KMS-11 (cell line): ENCODE measurements around the gene S100A8.

Experiments
- H2AFZ ChIP-seq: fragments of 200-600 bp; sonication (generic); 2 replicates; pipeline ENCODE4 v1.6.1; 2016; ENCODE audit warnings: antibody characterized with exemption, mixed run types, low read depth
- H3K27ac ChIP-seq: fragments of 200-600 bp; sonication (generic); 2 replicates; pipeline ENCODE4 v1.6.1; 2016; ENCODE audit warnings: mild to moderate bottlenecking, mixed run types
- H3K27me3 ChIP-seq: fragments of 200-600 bp; sonication (generic); 2 replicates; pipeline ENCODE4 v1.6.1; 2017; ENCODE audit warnings: mild to moderate bottlenecking, low read depth, mixed run types, moderate library complexity; ENCODE audit not compliant: insufficient read depth
- H3K36me3 ChIP-seq: fragments of 200-600 bp; sonication (generic); 2 replicates; pipeline ENCODE4 v1.6.1; 2017; ENCODE audit warnings: mild to moderate bottlenecking, mixed run types; ENCODE audit not compliant: insufficient read depth
- H3K4me1 ChIP-seq: fragments of 200-600 bp; sonication (generic); 2 replicates; pipeline ENCODE4 v1.6.1; 2016; ENCODE audit warnings: mild to moderate bottlenecking, low read depth, mixed run types; ENCODE audit not compliant: poor library complexity, severe bottlenecking
- H3K4me2 ChIP-seq: fragments of 200-600 bp; sonication (generic); 2 replicates; pipeline ENCODE4 v1.7.0; 2016; ENCODE audit warnings: mild to moderate bottlenecking, mixed run types
- H3K4me3 ChIP-seq: fragments of 200-600 bp; sonication (generic); IDR thresholded peaks from 2 replicates; pipeline ENCODE4 v1.6.1; 2017; ENCODE audit warnings: low read depth, low read length, mixed read lengths; ENCODE audit not compliant: insufficient read depth
- H3K79me2 ChIP-seq: fragments of 200-600 bp; sonication (generic); 2 replicates; pipeline ENCODE4 v1.6.1; 2016; ENCODE audit warnings: low read depth, mixed run types; ENCODE audit not compliant: insufficient read depth
- H3K9ac ChIP-seq: fragments of 200-600 bp; sonication (generic); 2 replicates; pipeline ENCODE4 v1.6.1; 2016; ENCODE audit warnings: mild to moderate bottlenecking, mixed run types
- H4K20me1 ChIP-seq: fragments of 200-600 bp; sonication (generic); 2 replicates; pipeline ENCODE4 v1.6.1; 2016; ENCODE audit warnings: mild to moderate bottlenecking, mixed run types; ENCODE audit not compliant: insufficient read depth
- TF ChIP-seq, protein P1 (sequence below): fragments of 200-600 bp; sonication (generic); conservative IDR thresholded peaks from 2 replicates; pipeline ENCODE4 v1.6.1; 2017; ENCODE audit warnings: low read depth, mild to moderate bottlenecking, antibody characterized with exemption, low read length, moderate library complexity, mixed read lengths

Gene S100A8

DNA sequence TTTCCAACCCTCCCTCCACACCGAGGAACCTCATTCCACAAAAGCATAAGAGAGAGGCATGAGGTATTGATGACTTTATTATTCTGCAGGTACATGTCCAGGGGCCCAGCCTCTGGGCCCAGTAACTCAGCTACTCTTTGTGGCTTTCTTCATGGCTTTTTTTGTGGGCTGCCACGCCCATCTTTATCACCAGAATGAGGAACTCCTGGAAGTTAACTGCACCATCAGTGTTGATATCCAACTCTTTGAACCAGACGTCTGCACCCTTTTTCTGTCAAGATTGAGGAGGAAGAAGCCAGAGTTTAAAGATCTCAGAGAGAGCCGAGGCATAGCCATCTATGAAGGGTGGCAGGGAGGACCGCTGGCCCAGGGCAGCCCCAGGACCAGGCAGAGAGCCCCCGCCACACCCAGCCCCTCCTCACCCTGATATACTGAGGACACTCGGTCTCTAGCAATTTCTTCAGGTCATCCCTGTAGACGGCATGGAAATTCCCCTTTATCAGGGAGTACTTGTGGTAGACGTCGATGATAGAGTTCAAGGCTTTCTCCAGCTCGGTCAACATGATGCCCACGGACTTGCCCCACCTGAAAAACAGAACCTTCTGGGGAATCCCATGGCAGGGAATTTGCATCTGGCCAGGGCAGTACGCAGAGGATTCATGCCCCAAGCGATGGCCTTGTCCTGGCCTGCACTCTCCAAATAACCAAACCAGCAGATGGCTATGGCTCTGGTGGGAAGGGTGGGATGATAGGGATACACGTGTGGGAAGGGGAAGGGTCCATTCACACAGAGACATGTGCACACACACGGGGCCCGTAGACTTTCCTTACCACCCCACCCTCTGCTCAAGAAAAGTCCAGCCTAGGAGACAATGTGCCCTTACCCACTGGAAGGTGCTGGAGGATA lies 647 bp downstream of the S100A8 start:
- Histone ChIP-seq H3K9ac (no peak overlapping the region), H3K27ac (no peak overlapping the region), H3K27me3 (no peaks in the 10 kb centered on the region; the same call in 1 of the 2 replicates), H3K36me3 (no peaks in the 10 kb centered on the region), H3K4me2 (no peak overlapping the region), H4K20me1 (no peaks in the 10 kb centered on the region), H2AFZ (no peak overlapping the region), H3K4me3 (no peak overlapping the region), H3K79me2 (no peaks in the 10 kb centered on the region), H3K4me1 (no peaks in the 10 kb centered on the region)
- TF ChIP-seq, protein P1, sequence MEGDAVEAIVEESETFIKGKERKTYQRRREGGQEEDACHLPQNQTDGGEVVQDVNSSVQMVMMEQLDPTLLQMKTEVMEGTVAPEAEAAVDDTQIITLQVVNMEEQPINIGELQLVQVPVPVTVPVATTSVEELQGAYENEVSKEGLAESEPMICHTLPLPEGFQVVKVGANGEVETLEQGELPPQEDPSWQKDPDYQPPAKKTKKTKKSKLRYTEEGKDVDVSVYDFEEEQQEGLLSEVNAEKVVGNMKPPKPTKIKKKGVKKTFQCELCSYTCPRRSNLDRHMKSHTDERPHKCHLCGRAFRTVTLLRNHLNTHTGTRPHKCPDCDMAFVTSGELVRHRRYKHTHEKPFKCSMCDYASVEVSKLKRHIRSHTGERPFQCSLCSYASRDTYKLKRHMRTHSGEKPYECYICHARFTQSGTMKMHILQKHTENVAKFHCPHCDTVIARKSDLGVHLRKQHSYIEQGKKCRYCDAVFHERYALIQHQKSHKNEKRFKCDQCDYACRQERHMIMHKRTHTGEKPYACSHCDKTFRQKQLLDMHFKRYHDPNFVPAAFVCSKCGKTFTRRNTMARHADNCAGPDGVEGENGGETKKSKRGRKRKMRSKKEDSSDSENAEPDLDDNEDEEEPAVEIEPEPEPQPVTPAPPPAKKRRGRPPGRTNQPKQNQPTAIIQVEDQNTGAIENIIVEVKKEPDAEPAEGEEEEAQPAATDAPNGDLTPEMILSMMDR, result no peak

DNA sequence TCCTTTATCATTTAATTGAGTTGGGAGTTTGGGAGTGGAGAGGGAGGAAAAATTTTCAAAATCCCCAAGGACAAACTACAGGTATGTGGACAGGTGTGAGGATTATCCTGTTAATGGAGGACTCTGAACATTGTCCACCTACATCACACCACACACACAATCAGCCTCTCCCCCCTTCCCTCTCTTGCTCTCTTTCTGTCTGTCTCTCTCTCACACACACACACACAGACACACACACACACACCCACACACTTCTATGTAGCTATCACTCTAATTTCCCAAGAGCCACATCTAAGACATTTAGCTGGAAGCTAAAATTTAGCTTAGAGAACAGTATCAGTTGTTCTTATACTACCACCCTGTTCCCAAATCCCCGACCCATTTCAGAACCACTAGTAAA lies 1.5 kb downstream of the S100A8 start:
- TF ChIP-seq, protein P1, result no peak
- H3K4me1 ChIP-seq, result no peaks in the 10 kb centered on the region
- no peaks in the 10 kb centered on the region for H4K20me1 ChIP-seq
- H3K4me3 ChIP-seq, result no peak overlapping the region
- H2AFZ ChIP-seq, result no peak overlapping the region
- H3K79me2 ChIP-seq, result no peaks in the 10 kb centered on the region
- H3K27me3 ChIP-seq, result no peaks in the 10 kb centered on the region; the same call in 1 of the 2 replicates
- H3K36me3 ChIP-seq, result no peaks in the 10 kb centered on the region
- no peak overlapping the region for H3K27ac ChIP-seq
- no peak overlapping the region for H3K9ac ChIP-seq
- no peak overlapping the region for H3K4me2 ChIP-seq

GRCh38 chr1:153387785-153388184 lies 3.1 kb downstream of the S100A8 start:
- H2AFZ ChIP-seq, result no peak overlapping the region
- H3K79me2 ChIP-seq, result no peaks in the 10 kb centered on the region
- TF ChIP-seq, protein P1, result no peak
- H4K20me1 ChIP-seq, result no peaks in the 10 kb centered on the region
- H3K9ac ChIP-seq, result no peak overlapping the region
- H3K4me1 ChIP-seq, result no peaks in the 10 kb centered on the region
- no peak overlapping the region for H3K4me3 ChIP-seq
- no peaks in the 10 kb centered on the region; the same call in 1 of the 2 replicates for H3K27me3 ChIP-seq
- no peaks in the 10 kb centered on the region for H3K36me3 ChIP-seq
- no peak overlapping the region for H3K4me2 ChIP-seq
- H3K27ac ChIP-seq, result no peak overlapping the region

GRCh38 chr1:153387001-153387400 lies 3.9 kb downstream of the S100A8 start:
- Histone ChIP-seq H3K79me2 (no peaks in the 10 kb centered on the region), H3K4me3 (no peak overlapping the region), H3K4me2 (no peak overlapping the region), H3K4me1 (no peaks in the 10 kb centered on the region), H3K36me3 (no peaks in the 10 kb centered on the region), H3K9ac (no peak overlapping the region), H3K27ac (no peak overlapping the region), H2AFZ (no peak overlapping the region), H3K27me3 (no peaks in the 10 kb centered on the region; the same call in 1 of the 2 replicates), H4K20me1 (no peaks in the 10 kb centered on the region)
- TF ChIP-seq, protein P1, result no peak
